A673 (cell line): ENCODE results near the gene MYO1D.

Experiments used
- CTCF ChIP-seq: fragments of 300-800, 200-600 bp; sonication (generic); conservative IDR thresholded peaks from 2 replicates; pipeline ENCODE4 v1.5.1; 2017; ENCODE audit warnings: low read depth, mild to moderate bottlenecking, antibody characterized with exemption, low read length, moderate library complexity, mixed read lengths
- EZH2 ChIP-seq: fragments of 200-600 bp; sonication (generic); IDR thresholded peaks from 2 replicates; pipeline ENCODE4 v1.6.1; 2017; ENCODE audit warnings: borderline replicate concordance, low read depth, mild to moderate bottlenecking, mixed read lengths, antibody characterized with exemption, low read length; ENCODE audit not compliant: poor library complexity, severe bottlenecking

GRCh38 chr17:32482568-32483320 lies 394.2 kb downstream of the MYO1D start:
- TF ChIP-seq CTCF: no peak
- TF ChIP-seq EZH2: no peak
